Cardiac muscle cell (in vitro differentiated cells and primary cell): ENCODE results near the gene CHP1. TPM values are rescaled to one million over a fixed set of nuclear protein-coding genes. Genes with fewer than 3 reads are reported as not detected.
"Not testable (repeated sequence)": the region's sequence is repeated elsewhere in the genome, so short reads cannot be mapped to it uniquely, and the experiment has no call there.

ENCODE experiments used
- DNase-seq, 2 donors: peaks; one replicate each; pipeline versions ENCODE4 v3.0.0 to v3.0.0-alpha.2; 2010 to 2017; ENCODE audit warnings: low read depth in 1 of 2, low spot score in 1 of 2
- H3K27ac ChIP-seq: fragments of 200-600 bp; sonication (generic); 2 replicates; pipeline ENCODE4 v1.5.1; 2016
- H3K27me3 ChIP-seq: fragments of 200-600 bp; sonication (generic); 2 replicates; pipeline ENCODE4 v1.6.0; 2016; ENCODE audit warnings: control low read depth
- H3K36me3 ChIP-seq: fragments of 200-600 bp; sonication (generic); 2 replicates; pipeline ENCODE4 v1.5.1; 2016; ENCODE audit warnings: control low read depth
- H3K4me1 ChIP-seq: fragments of 200-600 bp; sonication (generic); 2 replicates; pipeline ENCODE4 v1.8.1; 2017; ENCODE audit warnings: low read depth, mild to moderate bottlenecking, mixed run types
- H3K4me3 ChIP-seq: fragments of 200-600 bp; sonication (generic); 2 replicates; pipeline ENCODE4 v1.5.1; 2016; ENCODE audit warnings: mild to moderate bottlenecking
- H3K9me3 ChIP-seq: fragments of 200-600 bp; sonication (generic); 2 replicates; pipeline ENCODE4 v1.5.1; 2017; ENCODE audit warnings: low read depth, mild to moderate bottlenecking, control low read depth
- CTCF ChIP-seq: IDR thresholded peaks from 2 replicates; pipeline ENCODE4 v1.5.1; 2012; ENCODE audit warnings: low read depth, mild to moderate bottlenecking, low read length
- polyA plus RNA-seq: library from polyadenylated mRNA; unstranded; fragments of >200 nt; fragmentation: Nextera tagmentation; extraction: Ambion mirVana; gene quantifications from 2 replicates; pipeline ENCODE4 v1.2.1, GENCODE V29; 2016
- total RNA-seq: library from RNA; depleted of rRNA; stranded (reverse); fragments of >200 nt; gene quantifications from 2 replicates; pipeline ENCODE4 v1.2.3, GENCODE V29; 2016

The CHP1 gene
- total and polyA plus RNA-seq, 2 experiments from 2014 or later, result 32.9 to 233 TPM

DNA sequence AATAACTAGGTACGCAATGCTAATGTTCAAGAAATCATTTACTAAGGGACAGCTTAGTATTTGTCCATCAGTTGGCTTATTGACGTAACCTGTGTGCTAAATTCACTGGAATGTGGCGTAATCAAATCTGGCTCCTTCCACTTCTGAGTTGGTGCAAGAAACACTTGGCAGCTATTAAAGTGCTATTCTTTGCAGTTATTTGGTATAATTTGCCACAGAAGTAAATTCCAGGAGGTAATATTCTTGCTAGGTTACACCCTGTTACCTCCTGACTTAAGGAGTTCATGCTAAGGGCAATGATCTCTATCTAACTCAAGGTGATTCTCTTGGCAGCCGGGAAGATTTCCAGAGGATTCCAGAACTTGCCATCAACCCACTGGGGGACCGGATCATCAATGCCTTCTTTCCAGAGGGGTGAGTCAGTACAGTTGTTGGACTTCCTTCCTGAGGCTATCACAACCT lies 25.5 kb downstream of the CHP1 start:
- Histone ChIP-seq H3K36me3 (peaks cover 23% of the 10 kb centered on the region), H3K4me1 (peaks cover 12% of the 10 kb centered on the region), H3K27ac (no peak overlapping the region), H3K4me3 (no peak overlapping the region), H3K27me3 (no peaks in the 10 kb centered on the region), H3K9me3 (no peaks in the 10 kb centered on the region)
- peak in 1 of 2 donors; percentile 71 for DNase-seq
- no peak for TF ChIP-seq CTCF

DNA sequence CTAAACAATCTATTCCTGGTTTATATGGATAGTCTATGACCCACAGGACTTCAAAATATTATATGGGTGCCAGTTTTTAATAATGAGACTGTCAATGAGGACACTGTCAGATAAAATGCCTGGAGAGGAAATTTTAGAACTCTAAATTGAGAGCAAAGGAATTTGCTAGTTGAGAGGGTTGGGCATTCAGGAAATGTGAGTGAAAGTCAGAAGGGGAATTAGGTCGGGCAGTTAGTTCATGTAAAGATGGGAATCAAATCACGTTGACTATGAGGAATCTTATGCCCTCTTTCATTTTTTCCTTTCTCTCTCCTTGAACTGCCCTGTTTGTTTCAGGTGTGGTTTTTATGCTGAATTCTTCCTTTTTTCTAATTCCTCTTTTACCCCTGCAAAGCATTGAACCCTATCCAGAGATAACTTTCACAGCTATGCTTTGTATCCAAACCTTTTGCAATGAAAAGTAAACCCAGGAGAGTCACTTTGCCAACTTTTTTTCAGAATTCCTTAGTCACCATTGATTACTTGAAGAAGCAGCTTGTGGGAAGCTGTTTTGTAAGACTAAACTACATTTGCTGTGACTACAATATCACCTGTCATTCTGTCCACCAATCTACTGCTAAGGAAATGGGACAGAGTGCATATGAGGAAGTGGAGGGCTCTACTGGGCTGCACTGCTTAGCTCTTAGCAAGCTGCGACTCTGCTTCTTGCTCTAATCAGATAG lies 27.8 kb downstream of the CHP1 start:
- Histone ChIP-seq H3K36me3 (peaks cover 30% of the 10 kb centered on the region), H3K27ac (peak overlapping the region; percentile 74), H3K9me3 (no peaks in the 10 kb centered on the region), H3K4me1 (peaks cover 19% of the 10 kb centered on the region), H3K4me3 (no peak overlapping the region), H3K27me3 (no peaks in the 10 kb centered on the region)
- DNase-seq, result peak; percentile 34 to 62
- TF ChIP-seq CTCF, result no peak

GRCh38 chr15:41259546-41260189 lies 28.6 kb downstream of the CHP1 start:
- H3K9me3 ChIP-seq, result no peaks in the 10 kb centered on the region
- no peak for DNase-seq
- no peak for TF ChIP-seq CTCF
- no peaks in the 10 kb centered on the region for H3K27me3 ChIP-seq
- H3K27ac ChIP-seq, result peak overlapping the region; percentile 74
- peaks cover 25% of the 10 kb centered on the region for H3K36me3 ChIP-seq
- peaks cover 23% of the 10 kb centered on the region for H3K4me1 ChIP-seq
- H3K4me3 ChIP-seq, result no peak overlapping the region

GRCh38 chr15:41260924-41261323 lies 29.9 kb downstream of the CHP1 start:
- Histone ChIP-seq H3K36me3 (peaks cover 18% of the 10 kb centered on the region), H3K4me1 (peaks cover 23% of the 10 kb centered on the region)
- not testable (repeated sequence) for H3K9me3 ChIP-seq, H3K4me3 ChIP-seq, H3K27me3 ChIP-seq, DNase-seq, H3K27ac ChIP-seq

DNA sequence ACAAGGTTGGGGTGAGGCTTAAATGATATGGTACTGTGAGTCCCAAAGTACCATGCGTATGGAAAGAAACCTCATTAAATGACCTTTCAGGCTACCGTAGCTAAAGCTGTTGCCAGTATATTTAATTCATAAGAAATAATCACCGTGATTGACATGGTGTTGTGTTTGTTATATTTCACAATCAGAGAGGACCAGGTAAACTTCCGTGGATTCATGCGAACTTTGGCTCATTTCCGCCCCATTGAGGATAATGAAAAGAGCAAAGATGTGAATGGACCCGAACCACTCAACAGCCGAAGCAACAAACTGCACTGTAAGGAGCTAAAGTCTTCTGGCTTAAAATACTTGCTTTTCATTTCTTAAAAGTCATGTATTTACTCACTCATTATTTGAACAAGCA lies 31.5 kb downstream of the CHP1 start:
- Histone ChIP-seq H3K4me3 (no peak overlapping the region), H3K27ac (peak overlapping the region; percentile 70), H3K36me3 (peaks cover 21% of the 10 kb centered on the region), H3K9me3 (no peaks in the 10 kb centered on the region), H3K4me1 (peaks cover 23% of the 10 kb centered on the region), H3K27me3 (no peaks in the 10 kb centered on the region)
- DNase-seq, result no peak
- no peak for TF ChIP-seq CTCF

- peaks cover 12% of the 10 kb centered on the region for H3K36me3 ChIP-seq
- H3K4me1 ChIP-seq, result peaks cover 18% of the 10 kb centered on the region
- H3K4me3 ChIP-seq, result no peak overlapping the region
- no peaks in the 10 kb centered on the region for H3K9me3 ChIP-seq
- TF ChIP-seq CTCF, result no peak
- no peaks in the 10 kb centered on the region for H3K27me3 ChIP-seq
- peak; percentile 51 to 81 for DNase-seq
- peak overlapping the region; percentile 70 for H3K27ac ChIP-seq
Measured at GRCh38 chr15:41263891-41264351, 32.9 kb downstream of the CHP1 start.
